ENCODE results near the gene AMACR. TPM values are rescaled to one million over a fixed set of nuclear protein-coding genes. Genes with fewer than 3 reads are reported as not detected.
A peak's percentile ranks its signal among the peaks of the same experiment; 100 is the strongest.

Gene AMACR
- total and polyA plus RNA-seq, 2 of the 13 experiments (the other 11 are each of a cell fraction or from before 2014, with no cell fraction given), result 8.9 to 19.7 TPM

DNA sequence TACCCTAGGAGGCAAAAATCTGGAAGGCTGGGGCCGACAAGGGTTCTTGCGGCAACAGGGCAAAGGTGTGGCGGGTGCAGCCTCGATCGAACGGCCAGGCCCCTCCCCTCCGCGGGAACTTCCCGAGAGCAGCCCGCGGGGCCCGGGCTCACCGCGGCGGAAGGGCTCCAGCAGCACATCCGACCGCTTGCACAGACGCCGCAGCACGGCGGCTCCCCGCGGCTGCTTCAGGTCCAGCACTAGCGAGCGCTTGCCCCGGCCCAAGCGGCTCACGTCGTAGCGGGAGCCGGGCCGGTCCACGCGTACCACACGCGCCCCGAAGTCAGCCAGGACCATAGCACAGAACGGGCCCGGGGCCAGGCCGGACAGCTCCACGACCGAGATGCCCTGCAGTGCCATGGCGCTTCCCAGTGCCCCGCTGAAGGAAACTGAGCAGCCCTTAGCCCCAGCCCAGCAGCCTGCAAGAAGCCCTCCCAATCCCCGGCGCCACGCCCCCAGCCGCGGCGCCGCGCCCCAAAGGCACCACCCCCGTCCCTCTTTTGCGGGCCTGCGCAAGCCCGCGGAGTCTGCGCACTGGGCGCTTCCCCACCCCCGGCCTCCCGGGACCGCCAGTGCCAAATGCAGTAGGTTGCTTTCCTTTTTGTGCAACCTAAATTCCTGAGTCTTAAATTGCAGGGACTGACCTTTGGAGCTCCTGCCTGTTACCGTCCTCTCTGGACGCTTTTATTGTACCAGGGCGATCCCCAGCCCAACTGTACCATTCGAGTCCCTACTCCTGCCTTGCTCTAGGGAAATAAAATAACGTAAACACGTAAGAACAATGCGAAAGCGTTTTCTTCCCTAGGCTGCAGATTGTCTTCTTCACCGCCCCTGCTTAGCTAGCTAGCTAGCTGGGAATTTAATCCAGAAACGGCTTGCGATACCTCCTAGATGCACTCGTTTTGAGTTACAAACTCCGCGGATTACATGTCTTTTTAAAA, at the start of gene AMACR (continued):
- TF ChIP-seq SNRNP70 (IDR thresholded peaks at IDR 0.05; ENCODE audit: low read depth, low read length) (no peak), FOXC1 (CRISPR knock-in tag; IDR thresholded peaks at IDR 0.05; ENCODE audit: borderline replicate concordance) (no peak), SIN3B (IDR thresholded peaks at IDR 0.05; ENCODE audit: low read length) (no peak), SMARCC2 (IDR thresholded peaks at IDR 0.05) (no peak), CEBPG (CRISPR knock-in tag; IDR thresholded peaks at IDR 0.05) (peak; percentile 81)
- TF ChIP-seq, protein P1, sequence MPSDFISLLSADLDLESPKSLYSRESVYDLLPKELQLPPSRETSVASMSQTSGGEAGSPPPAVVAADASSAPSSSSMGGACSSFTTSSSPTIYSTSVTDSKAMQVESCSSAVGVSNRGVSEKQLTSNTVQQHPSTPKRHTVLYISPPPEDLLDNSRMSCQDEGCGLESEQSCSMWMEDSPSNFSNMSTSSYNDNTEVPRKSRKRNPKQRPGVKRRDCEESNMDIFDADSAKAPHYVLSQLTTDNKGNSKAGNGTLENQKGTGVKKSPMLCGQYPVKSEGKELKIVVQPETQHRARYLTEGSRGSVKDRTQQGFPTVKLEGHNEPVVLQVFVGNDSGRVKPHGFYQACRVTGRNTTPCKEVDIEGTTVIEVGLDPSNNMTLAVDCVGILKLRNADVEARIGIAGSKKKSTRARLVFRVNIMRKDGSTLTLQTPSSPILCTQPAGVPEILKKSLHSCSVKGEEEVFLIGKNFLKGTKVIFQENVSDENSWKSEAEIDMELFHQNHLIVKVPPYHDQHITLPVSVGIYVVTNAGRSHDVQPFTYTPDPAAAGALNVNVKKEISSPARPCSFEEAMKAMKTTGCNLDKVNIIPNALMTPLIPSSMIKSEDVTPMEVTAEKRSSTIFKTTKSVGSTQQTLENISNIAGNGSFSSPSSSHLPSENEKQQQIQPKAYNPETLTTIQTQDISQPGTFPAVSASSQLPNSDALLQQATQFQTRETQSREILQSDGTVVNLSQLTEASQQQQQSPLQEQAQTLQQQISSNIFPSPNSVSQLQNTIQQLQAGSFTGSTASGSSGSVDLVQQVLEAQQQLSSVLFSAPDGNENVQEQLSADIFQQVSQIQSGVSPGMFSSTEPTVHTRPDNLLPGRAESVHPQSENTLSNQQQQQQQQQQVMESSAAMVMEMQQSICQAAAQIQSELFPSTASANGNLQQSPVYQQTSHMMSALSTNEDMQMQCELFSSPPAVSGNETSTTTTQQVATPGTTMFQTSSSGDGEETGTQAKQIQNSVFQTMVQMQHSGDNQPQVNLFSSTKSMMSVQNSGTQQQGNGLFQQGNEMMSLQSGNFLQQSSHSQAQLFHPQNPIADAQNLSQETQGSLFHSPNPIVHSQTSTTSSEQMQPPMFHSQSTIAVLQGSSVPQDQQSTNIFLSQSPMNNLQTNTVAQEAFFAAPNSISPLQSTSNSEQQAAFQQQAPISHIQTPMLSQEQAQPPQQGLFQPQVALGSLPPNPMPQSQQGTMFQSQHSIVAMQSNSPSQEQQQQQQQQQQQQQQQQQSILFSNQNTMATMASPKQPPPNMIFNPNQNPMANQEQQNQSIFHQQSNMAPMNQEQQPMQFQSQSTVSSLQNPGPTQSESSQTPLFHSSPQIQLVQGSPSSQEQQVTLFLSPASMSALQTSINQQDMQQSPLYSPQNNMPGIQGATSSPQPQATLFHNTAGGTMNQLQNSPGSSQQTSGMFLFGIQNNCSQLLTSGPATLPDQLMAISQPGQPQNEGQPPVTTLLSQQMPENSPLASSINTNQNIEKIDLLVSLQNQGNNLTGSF (CRISPR knock-in tag; IDR thresholded peaks at IDR 0.05), result no peak
- TF ChIP-seq, protein P2, sequence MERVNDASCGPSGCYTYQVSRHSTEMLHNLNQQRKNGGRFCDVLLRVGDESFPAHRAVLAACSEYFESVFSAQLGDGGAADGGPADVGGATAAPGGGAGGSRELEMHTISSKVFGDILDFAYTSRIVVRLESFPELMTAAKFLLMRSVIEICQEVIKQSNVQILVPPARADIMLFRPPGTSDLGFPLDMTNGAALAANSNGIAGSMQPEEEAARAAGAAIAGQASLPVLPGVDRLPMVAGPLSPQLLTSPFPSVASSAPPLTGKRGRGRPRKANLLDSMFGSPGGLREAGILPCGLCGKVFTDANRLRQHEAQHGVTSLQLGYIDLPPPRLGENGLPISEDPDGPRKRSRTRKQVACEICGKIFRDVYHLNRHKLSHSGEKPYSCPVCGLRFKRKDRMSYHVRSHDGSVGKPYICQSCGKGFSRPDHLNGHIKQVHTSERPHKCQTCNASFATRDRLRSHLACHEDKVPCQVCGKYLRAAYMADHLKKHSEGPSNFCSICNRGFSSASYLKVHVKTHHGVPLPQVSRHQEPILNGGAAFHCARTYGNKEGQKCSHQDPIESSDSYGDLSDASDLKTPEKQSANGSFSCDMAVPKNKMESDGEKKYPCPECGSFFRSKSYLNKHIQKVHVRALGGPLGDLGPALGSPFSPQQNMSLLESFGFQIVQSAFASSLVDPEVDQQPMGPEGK (CRISPR knock-in tag; IDR thresholded peaks at IDR 0.05), result peak; percentile 56
- TF ChIP-seq, protein P3, sequence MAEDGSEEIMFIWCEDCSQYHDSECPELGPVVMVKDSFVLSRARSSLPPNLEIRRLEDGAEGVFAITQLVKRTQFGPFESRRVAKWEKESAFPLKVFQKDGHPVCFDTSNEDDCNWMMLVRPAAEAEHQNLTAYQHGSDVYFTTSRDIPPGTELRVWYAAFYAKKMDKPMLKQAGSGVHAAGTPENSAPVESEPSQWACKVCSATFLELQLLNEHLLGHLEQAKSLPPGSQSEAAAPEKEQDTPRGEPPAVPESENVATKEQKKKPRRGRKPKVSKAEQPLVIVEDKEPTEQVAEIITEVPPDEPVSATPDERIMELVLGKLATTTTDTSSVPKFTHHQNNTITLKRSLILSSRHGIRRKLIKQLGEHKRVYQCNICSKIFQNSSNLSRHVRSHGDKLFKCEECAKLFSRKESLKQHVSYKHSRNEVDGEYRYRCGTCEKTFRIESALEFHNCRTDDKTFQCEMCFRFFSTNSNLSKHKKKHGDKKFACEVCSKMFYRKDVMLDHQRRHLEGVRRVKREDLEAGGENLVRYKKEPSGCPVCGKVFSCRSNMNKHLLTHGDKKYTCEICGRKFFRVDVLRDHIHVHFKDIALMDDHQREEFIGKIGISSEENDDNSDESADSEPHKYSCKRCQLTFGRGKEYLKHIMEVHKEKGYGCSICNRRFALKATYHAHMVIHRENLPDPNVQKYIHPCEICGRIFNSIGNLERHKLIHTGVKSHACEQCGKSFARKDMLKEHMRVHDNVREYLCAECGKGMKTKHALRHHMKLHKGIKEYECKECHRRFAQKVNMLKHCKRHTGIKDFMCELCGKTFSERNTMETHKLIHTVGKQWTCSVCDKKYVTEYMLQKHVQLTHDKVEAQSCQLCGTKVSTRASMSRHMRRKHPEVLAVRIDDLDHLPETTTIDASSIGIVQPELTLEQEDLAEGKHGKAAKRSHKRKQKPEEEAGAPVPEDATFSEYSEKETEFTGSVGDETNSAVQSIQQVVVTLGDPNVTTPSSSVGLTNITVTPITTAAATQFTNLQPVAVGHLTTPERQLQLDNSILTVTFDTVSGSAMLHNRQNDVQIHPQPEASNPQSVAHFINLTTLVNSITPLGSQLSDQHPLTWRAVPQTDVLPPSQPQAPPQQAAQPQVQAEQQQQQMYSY (CRISPR knock-in tag; IDR thresholded peaks at IDR 0.05), result no peak
- TF ChIP-seq, protein P4, sequence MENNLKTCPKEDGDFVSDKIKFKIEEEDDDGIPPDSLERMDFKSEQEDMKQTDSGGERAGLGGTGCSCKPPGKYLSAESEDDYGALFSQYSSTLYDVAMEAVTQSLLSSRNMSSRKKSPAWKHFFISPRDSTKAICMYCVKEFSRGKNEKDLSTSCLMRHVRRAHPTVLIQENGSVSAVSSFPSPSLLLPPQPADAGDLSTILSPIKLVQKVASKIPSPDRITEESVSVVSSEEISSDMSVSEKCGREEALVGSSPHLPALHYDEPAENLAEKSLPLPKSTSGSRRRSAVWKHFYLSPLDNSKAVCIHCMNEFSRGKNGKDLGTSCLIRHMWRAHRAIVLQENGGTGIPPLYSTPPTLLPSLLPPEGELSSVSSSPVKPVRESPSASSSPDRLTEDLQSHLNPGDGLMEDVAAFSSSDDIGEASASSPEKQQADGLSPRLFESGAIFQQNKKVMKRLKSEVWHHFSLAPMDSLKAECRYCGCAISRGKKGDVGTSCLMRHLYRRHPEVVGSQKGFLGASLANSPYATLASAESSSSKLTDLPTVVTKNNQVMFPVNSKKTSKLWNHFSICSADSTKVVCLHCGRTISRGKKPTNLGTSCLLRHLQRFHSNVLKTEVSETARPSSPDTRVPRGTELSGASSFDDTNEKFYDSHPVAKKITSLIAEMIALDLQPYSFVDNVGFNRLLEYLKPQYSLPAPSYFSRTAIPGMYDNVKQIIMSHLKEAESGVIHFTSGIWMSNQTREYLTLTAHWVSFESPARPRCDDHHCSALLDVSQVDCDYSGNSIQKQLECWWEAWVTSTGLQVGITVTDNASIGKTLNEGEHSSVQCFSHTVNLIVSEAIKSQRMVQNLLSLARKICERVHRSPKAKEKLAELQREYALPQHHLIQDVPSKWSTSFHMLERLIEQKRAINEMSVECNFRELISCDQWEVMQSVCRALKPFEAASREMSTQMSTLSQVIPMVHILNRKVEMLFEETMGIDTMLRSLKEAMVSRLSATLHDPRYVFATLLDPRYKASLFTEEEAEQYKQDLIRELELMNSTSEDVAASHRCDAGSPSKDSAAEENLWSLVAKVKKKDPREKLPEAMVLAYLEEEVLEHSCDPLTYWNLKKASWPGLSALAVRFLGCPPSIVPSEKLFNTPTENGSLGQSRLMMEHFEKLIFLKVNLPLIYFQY (CRISPR knock-in tag; IDR thresholded peaks at IDR 0.05; ENCODE audit: borderline replicate concordance), result peak; percentile 83
- TF ChIP-seq, protein P5, sequence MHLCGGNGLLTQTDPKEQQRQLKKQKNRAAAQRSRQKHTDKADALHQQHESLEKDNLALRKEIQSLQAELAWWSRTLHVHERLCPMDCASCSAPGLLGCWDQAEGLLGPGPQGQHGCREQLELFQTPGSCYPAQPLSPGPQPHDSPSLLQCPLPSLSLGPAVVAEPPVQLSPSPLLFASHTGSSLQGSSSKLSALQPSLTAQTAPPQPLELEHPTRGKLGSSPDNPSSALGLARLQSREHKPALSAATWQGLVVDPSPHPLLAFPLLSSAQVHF (CRISPR knock-in tag; IDR thresholded peaks at IDR 0.05), result no peak
